Tibial nerve (tissue), 4 donors: ENCODE results near the gene ARGLU1. TPM values are rescaled to one million over a fixed set of nuclear protein-coding genes. Genes with fewer than 3 reads are reported as not detected.
A peak's percentile ranks its signal among the peaks of the same experiment; 100 is the strongest.

ENCODE experiments used
- DNase-seq, 2 donors: peaks; one replicate each; pipeline ENCODE4 v3.0.0-alpha.2; 2019; ENCODE audit warnings: low spot score in 2 of 2
- H3K27ac ChIP-seq, 4 donors: fragments of 200-600 bp; sonication (generic) in 3 of 4; one replicate each; pipeline ENCODE4 v1.5.1; 2017 to 2019; ENCODE audit warnings: mild to moderate bottlenecking in 1 of 4
- H3K27me3 ChIP-seq, 2 donors: fragments of 200-600 bp; sonication (generic) in 1 of 2; one replicate each; pipeline versions ENCODE4 v1.5.1 to v1.6.0; 2017 to 2019
- H3K36me3 ChIP-seq, 3 donors: fragments of 200-600 bp; sonication (generic); one replicate each; pipeline ENCODE4 v1.5.1; 2018 to 2019
- H3K4me1 ChIP-seq, 4 donors: fragments of 200-600 bp; sonication (generic) in 3 of 4; one replicate each; pipeline ENCODE4 v1.5.1; 2017 to 2019
- H3K4me3 ChIP-seq, 4 donors: fragments of 200-600 bp; sonication (generic) in 3 of 4; one replicate each; pipeline ENCODE4 v1.5.1; 2017 to 2019; ENCODE audit warnings: mild to moderate bottlenecking in 1 of 4, moderate library complexity in 1 of 4
- H3K9me3 ChIP-seq, 4 donors: fragments of 200-600 bp; sonication (generic) in 3 of 4; one replicate each; pipeline ENCODE4 v1.5.1; 2017 to 2019
- CTCF ChIP-seq, 5 experiments: fragments of 200-600 bp in 3 of 5; fragments of 450-650 bp in 2 of 5; sonication (generic) in 3 of 5; IDR thresholded peaks; one replicate each; pipeline ENCODE4 v1.5.1; 2016 to 2019; ENCODE audit warnings: antibody characterized with exemption in 5 of 5, mild to moderate bottlenecking in 3 of 5, moderate library complexity in 2 of 5
- EP300 ChIP-seq, 2 donors: sonication (generic); formaldehyde crosslinking; IDR thresholded peaks; one replicate each; pipeline ENCODE4 v1.6.1; 2017; ENCODE audit warnings: antibody characterized with exemption in 2 of 2, mild to moderate bottlenecking in 1 of 2
- POLR2A ChIP-seq, 2 donors: fragments of 450-650 bp; IDR thresholded peaks; one replicate each; pipeline ENCODE4 v1.6.1; 2017; ENCODE audit warnings: antibody characterized with exemption in 2 of 2, mild to moderate bottlenecking in 2 of 2, moderate library complexity in 2 of 2
- WGBS, 2 donors: methylation state at CpG; one replicate each; pipeline ENCODE4 v1.1.5; 2018; 5-methylcytosine and 5-hydroxymethylcytosine counted together
- total RNA-seq, 4 donors: library from RNA; depleted of rRNA; stranded (reverse); fragments of >200 nt; gene quantifications; one replicate each; pipeline ENCODE4 v1.1.0, GENCODE V29; 2016

ARGLU1 gene
- total RNA-seq, 4 donors from 2014 or later, result 115 to 148 (median 138) TPM

- no peak for TF ChIP-seq POLR2A (IDR thresholded peaks at IDR 0.05)
- no peak for TF ChIP-seq EP300 (IDR thresholded peaks at IDR 0.05)
- no peak for TF ChIP-seq CTCF (IDR thresholded peaks at IDR 0.05)
- 71 to 79% methylated on average over 8 of the region's 8 CpGs for WGBS, 2 donors
- Histone ChIP-seq H3K4me1 (peaks cover 0 to 29% (median 9%) of the 10 kb centered on the region in 4 donors), H3K4me3 (no peak overlapping the region), H3K36me3 (no peaks in the 10 kb centered on the region), H3K27me3 (no peaks in the 10 kb centered on the region), H3K9me3 (no peaks in the 10 kb centered on the region), H3K27ac (no peak overlapping the region)
- no peak for DNase-seq
Measured at GRCh38 chr13:106529415-106530170, 38.3 kb downstream of the ARGLU1 start.

- TF ChIP-seq EP300 (IDR thresholded peaks at IDR 0.05) (no peak), CTCF (IDR thresholded peaks at IDR 0.05) (no peak), POLR2A (IDR thresholded peaks at IDR 0.05) (no peak)
- no peak for DNase-seq
- Histone ChIP-seq H3K4me1 (peaks cover 0 to 22% (median 6%) of the 10 kb centered on the region in 4 donors), H3K4me3 (no peak overlapping the region), H3K9me3 (no peaks in the 10 kb centered on the region), H3K27ac (no peak overlapping the region), H3K36me3 (no peaks in the 10 kb centered on the region), H3K27me3 (no peaks in the 10 kb centered on the region)
- 92% methylated on average over 7 of the region's 7 CpGs for WGBS, 2 donors
Measured at GRCh38 chr13:106528718-106529414, 39.1 kb downstream of the ARGLU1 start.

GRCh38 chr13:106527826-106528225, 40.1 kb downstream of the ARGLU1 start:
- WGBS, 2 donors, result 50 to 63% methylated on average over 2 of the region's 2 CpGs
- peaks cover 0 to 21% (median 6%) of the 10 kb centered on the region in 4 donors for H3K4me1 ChIP-seq

GRCh38 chr13:106527445-106527801, 40.5 kb downstream of the ARGLU1 start:
- DNase-seq, result no peak
- Histone ChIP-seq H3K36me3 (no peaks in the 10 kb centered on the region), H3K4me3 (no peak overlapping the region), H3K27me3 (no peaks in the 10 kb centered on the region), H3K9me3 (no peaks in the 10 kb centered on the region), H3K27ac (peak overlapping the region in 1 of 4 donors; percentile 23), H3K4me1 (peaks cover 0 to 21% (median 2%) of the 10 kb centered on the region in 4 donors)
- WGBS, 2 donors, result 83 to 89% methylated on average over 1 of the region's 1 CpG
- no peak for TF ChIP-seq EP300 (IDR thresholded peaks at IDR 0.05)
- TF ChIP-seq POLR2A (IDR thresholded peaks at IDR 0.05), result no peak
- no peak for TF ChIP-seq CTCF (IDR thresholded peaks at IDR 0.05)

More at GRCh38 chr13:106527826-106528225, 40.1 kb downstream of the ARGLU1 start:
- no peak for TF ChIP-seq POLR2A (IDR thresholded peaks at IDR 0.05)
- TF ChIP-seq EP300 (IDR thresholded peaks at IDR 0.05), result no peak
- no peak for TF ChIP-seq CTCF (IDR thresholded peaks at IDR 0.05)
- Histone ChIP-seq H3K9me3 (no peaks in the 10 kb centered on the region), H3K27ac (peak overlapping the region in 1 of 4 donors; percentile 23), H3K27me3 (no peaks in the 10 kb centered on the region), H3K36me3 (no peaks in the 10 kb centered on the region), H3K4me3 (no peak overlapping the region)
- DNase-seq, result no peak
